Neural cell (in vitro differentiated cells): ENCODE data around the gene ANKS1A. TPM values are rescaled to one million over a fixed set of nuclear protein-coding genes. Genes with fewer than 3 reads are reported as not detected.

Experiments used
- H2AFZ ChIP-seq: fragments of 200-600, 300-800 bp; sonication (generic), shearing (Covaris generic); 2 replicates; pipeline ENCODE4 v1.6.0; 2014; ENCODE audit warnings: low read depth, mild to moderate bottlenecking, antibody characterized with exemption, low read length, moderate library complexity
- H3F3A ChIP-seq: fragments of 200-600 bp; shearing (Covaris generic); 2 replicates; pipeline ENCODE4 v1.6.1; 2016; ENCODE audit warnings: mild to moderate bottlenecking, moderate library complexity, mixed read lengths, antibody characterized with exemption, low read length; ENCODE audit not compliant: insufficient read depth, poor library complexity, severe bottlenecking
- H3K27ac ChIP-seq: fragments of 200-600, 300-800 bp; sonication (generic), shearing (Covaris generic); 2 replicates; pipeline ENCODE4 v1.5.1; 2014; ENCODE audit warnings: mild to moderate bottlenecking, low read length, moderate library complexity
- H3K27me3 ChIP-seq: fragments of 300-800, 200-600 bp; sonication (generic), shearing (Covaris generic); 2 replicates; pipeline ENCODE4 v1.6.0; 2014; ENCODE audit warnings: mild to moderate bottlenecking, low read depth, low read length, moderate library complexity; ENCODE audit not compliant: insufficient read depth
- H3K36me3 ChIP-seq: fragments of 300-800, 200-600 bp; sonication (generic), shearing (Covaris generic); 2 replicates; pipeline ENCODE4 v1.5.1; 2014; ENCODE audit warnings: mild to moderate bottlenecking, antibody characterized with exemption, low read length, moderate library complexity; ENCODE audit not compliant: insufficient read depth
- H3K4me2 ChIP-seq: fragments of 300-800, 200-600 bp; sonication (generic), shearing (Covaris generic); 2 replicates; pipeline ENCODE4 v1.6.0; 2014; ENCODE audit warnings: mild to moderate bottlenecking, low read length
- H3K4me3 ChIP-seq: fragments of 300-800, 200-600 bp; sonication (generic), shearing (Covaris generic); 2 replicates; pipeline ENCODE4 v1.5.1; 2014; ENCODE audit warnings: mild to moderate bottlenecking, low read length, moderate library complexity
- H3K79me2 ChIP-seq: fragments of 200-600 bp; shearing (Covaris generic); replicated peaks from 2 replicates; pipeline ENCODE4 v1.6.0; 2014; ENCODE audit warnings: mild to moderate bottlenecking, low read length, moderate library complexity; ENCODE audit not compliant: insufficient read depth
- H3K9ac ChIP-seq: fragments of 300-800, 200-600 bp; sonication (generic), shearing (Covaris generic); 2 replicates; pipeline ENCODE4 v1.6.1; 2016; ENCODE audit warnings: mild to moderate bottlenecking, low read length, mixed read lengths
- H3K9me2 ChIP-seq: fragments of 200-600 bp; shearing (Covaris generic); 2 replicates; pipeline ENCODE4 v1.6.1; 2016; ENCODE audit warnings: mild to moderate bottlenecking, low read length, mixed read lengths; ENCODE audit not compliant: insufficient read depth
- H3K9me3 ChIP-seq: fragments of 200-600, 300-800 bp; sonication (generic), shearing (Covaris generic); 2 replicates; pipeline ENCODE4 v1.6.1; 2016; ENCODE audit warnings: mild to moderate bottlenecking, mixed run types, low read length, moderate library complexity, mixed read lengths
- H4K20me1 ChIP-seq: fragments of 200-600 bp; shearing (Covaris generic); 2 replicates; pipeline ENCODE4 v1.6.1; 2016; ENCODE audit warnings: mild to moderate bottlenecking, mixed run types; ENCODE audit not compliant: insufficient read depth
- CTCF ChIP-seq: fragments of 450-650 bp; IDR thresholded peaks from 2 replicates; pipeline ENCODE4 v1.5.1; 2014; ENCODE audit warnings: antibody characterized with exemption, mild to moderate bottlenecking, moderate library complexity; ENCODE audit not compliant: poor library complexity, severe bottlenecking
- EP300 ChIP-seq: fragments of 450-650 bp; conservative IDR thresholded peaks from 2 replicates; pipeline ENCODE4 v1.6.1; 2014; ENCODE audit warnings: antibody characterized with exemption, mild to moderate bottlenecking, moderate library complexity; ENCODE audit not compliant: poor library complexity, severe bottlenecking
- EZH2 ChIP-seq: fragments of 200-600, 300-800 bp; shearing (Covaris generic), sonication (generic); IDR thresholded peaks from 2 replicates; pipeline ENCODE4 v1.6.1; 2014; ENCODE audit warnings: antibody characterized with exemption, low read length, borderline replicate concordance, mild to moderate bottlenecking; ENCODE audit not compliant: insufficient read depth, poor library complexity, severe bottlenecking
- MXI1 ChIP-seq: fragments of 450-650 bp; conservative IDR thresholded peaks from 2 replicates; pipeline ENCODE4 v1.6.1; 2014; ENCODE audit warnings: antibody characterized with exemption, mild to moderate bottlenecking; ENCODE audit not compliant: poor library complexity, severe bottlenecking
- POLR2AphosphoS5 ChIP-seq: IDR thresholded peaks from 2 replicates; pipeline ENCODE4 v1.6.1; 2012
- RAD21 ChIP-seq: fragments of 450-650 bp; conservative IDR thresholded peaks from 2 replicates; pipeline ENCODE4 v1.6.1; 2014; ENCODE audit warnings: antibody characterized with exemption, mild to moderate bottlenecking, moderate library complexity
- REST ChIP-seq: IDR thresholded peaks from 2 replicates; pipeline ENCODE4 v1.6.1; 2012; ENCODE audit warnings: borderline replicate concordance
- SMC3 ChIP-seq: fragments of 450-650 bp; conservative IDR thresholded peaks from 2 replicates; pipeline ENCODE4 v1.6.1; 2014; ENCODE audit warnings: antibody characterized with exemption, mild to moderate bottlenecking, moderate library complexity; ENCODE audit not compliant: poor library complexity
- TAF1 ChIP-seq: IDR thresholded peaks from 2 replicates; pipeline ENCODE4 v1.6.1; 2012; ENCODE audit warnings: low read depth
- polyA plus RNA-seq: library from polyadenylated mRNA; depleted of rRNA; stranded (reverse); fragments of >200 nt; gene quantifications from 2 replicates; pipeline ENCODE4 v1.2.3, GENCODE V29; 2014

Gene ANKS1A
- polyA plus RNA-seq, 1 donor from 2014 or later = 22.6 TPM

GRCh38 chr6:35019171-35019570 lies 130.1 kb downstream of the ANKS1A start:
- Histone ChIP-seq H3K36me3 (peaks cover 5% of the 10 kb centered on the region), H4K20me1 (no peaks in the 10 kb centered on the region), H3K4me3 (no peak overlapping the region), H3K9ac (no peak overlapping the region), H3K79me2 (no peaks in the 10 kb centered on the region), H2AFZ (no peak overlapping the region), H3F3A (no peaks in the 10 kb centered on the region), H3K9me2 (no peaks in the 10 kb centered on the region), H3K9me3 (no peaks in the 10 kb centered on the region), H3K27me3 (no peaks in the 10 kb centered on the region), H3K27ac (no peak overlapping the region), H3K4me2 (no peak overlapping the region)
- TF ChIP-seq EP300 (no peak), EZH2 (no peak), CTCF (no peak), POLR2AphosphoS5 (no peak), TAF1 (no peak), MXI1 (no peak), RAD21 (no peak), REST (no peak), SMC3 (no peak)

- TF ChIP-seq REST (no peak), POLR2AphosphoS5 (no peak)
- H2AFZ ChIP-seq = no peak overlapping the region
Observed at GRCh38 chr6:35019831-35020230, 130.8 kb downstream of the ANKS1A start.

More at GRCh38 chr6:35019831-35020230, 130.8 kb downstream of the ANKS1A start:
- H4K20me1 ChIP-seq = no peaks in the 10 kb centered on the region
- no peaks in the 10 kb centered on the region for H3K27me3 ChIP-seq
- no peak overlapping the region for H3K4me3 ChIP-seq
- no peak overlapping the region for H3K9ac ChIP-seq
- peaks cover 5% of the 10 kb centered on the region for H3K36me3 ChIP-seq
- no peak overlapping the region for H3K4me2 ChIP-seq
- H3K79me2 ChIP-seq = no peaks in the 10 kb centered on the region
- no peak overlapping the region for H3K27ac ChIP-seq
- no peaks in the 10 kb centered on the region for H3K9me2 ChIP-seq
- H3K9me3 ChIP-seq = no peaks in the 10 kb centered on the region
- no peaks in the 10 kb centered on the region for H3F3A ChIP-seq
